ENCODE data around the gene PSAP. TPM values are rescaled to one million over a fixed set of nuclear protein-coding genes. Genes with fewer than 3 reads are reported as not detected.

The PSAP gene
- total RNA-seq, 2 experiments from 2014 or later, result 144 to 153 TPM

DNA sequence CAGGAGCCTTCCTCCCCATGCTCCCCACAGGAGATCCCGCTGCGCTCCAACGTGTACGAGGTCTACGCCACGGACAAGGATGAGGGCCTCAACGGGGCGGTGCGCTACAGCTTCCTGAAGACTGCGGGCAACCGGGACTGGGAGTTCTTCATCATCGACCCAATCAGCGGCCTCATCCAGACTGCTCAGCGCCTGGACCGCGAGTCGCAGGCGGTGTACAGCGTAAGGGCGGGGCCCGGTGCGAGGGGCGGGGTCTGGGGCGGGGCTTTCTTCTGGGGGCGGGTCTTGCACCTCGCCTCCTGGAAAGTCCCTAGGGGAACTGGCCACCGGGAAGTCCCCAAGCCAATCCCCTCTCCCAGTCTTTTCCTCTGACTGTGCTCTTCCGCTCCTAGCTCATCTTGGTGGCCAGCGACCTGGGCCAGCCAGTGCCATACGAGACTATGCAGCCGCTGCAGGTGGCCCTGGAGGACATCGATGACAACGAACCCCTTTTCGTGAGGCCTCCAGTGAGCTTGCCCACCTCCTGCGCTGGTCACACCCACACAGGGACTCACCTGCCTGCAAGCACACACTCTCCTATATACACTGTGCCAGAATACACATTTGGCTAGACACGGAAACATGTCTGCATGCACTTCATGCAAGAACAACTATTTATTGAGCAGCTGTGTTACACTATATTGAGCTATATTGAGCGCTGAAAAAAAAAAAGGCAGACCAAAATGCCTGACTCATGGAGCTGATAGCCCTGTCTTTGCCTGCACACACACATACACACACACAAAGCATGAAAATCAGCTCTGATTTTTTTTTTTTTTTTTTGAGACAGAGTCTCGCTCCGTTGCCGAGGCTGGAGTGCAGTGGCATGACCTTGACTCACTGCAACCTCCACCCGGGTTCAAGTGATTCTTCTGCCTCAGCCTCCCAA is 45.0 kb downstream of the PSAP start:
- H3K4me1 Mint-ChIP-seq, result no peaks in the 10 kb centered on the region
- H3K4me3 Mint-ChIP-seq, result no peak overlapping the region
- ChIA-PET CTCF (interaction anchor here (0.6 to 1.0 kb wide), 4 partner anchors 32 to 487 kb away, joined by 3 to 5 read pairs (median 4); partner anchors contain the start of gene VSIR), POLR2A (no interaction called here)
- H3K27me3 Mint-ChIP-seq, result no peaks in the 10 kb centered on the region
- no peaks in the 10 kb centered on the region for H3K9me3 Mint-ChIP-seq
- H3K27ac Mint-ChIP-seq, result no peak overlapping the region
- no peaks in the 10 kb centered on the region for H3K36me3 Mint-ChIP-seq (ENCODE audit: low read depth)
- no peak for DNase-seq

DNA sequence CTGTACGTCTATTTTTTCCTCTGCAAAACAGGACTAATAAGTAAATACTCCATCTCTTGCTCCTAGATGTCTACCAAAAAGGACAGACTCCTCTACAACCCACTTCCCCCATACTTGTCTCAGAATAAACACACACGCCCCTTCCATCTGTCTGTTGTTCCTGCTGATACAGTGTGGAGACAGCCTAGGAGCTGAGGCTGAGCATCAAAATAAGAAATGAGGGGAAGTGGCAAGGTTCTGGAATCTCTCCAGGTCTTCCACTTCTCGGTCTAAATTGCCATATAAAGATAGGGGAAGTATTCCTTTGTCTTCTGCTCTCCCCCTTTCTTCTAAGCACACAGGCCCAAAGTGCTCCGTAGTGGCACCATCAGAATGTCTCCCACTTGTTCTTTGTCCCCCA is 47.0 kb downstream of the PSAP start:
- CTCF ChIA-PET, result interaction anchor here (0.7 kb wide), 1 partner anchor 1062 kb away, joined by 3 read pairs; no protein-coding TSS in a partner anchor
- H3K36me3 Mint-ChIP-seq (ENCODE audit: low read depth), result no peaks in the 10 kb centered on the region
- H3K27me3 Mint-ChIP-seq, result no peaks in the 10 kb centered on the region
- H3K4me3 Mint-ChIP-seq, result no peak overlapping the region
- POLR2A ChIA-PET, result no interaction called here
- no peaks in the 10 kb centered on the region for H3K9me3 Mint-ChIP-seq
- DNase-seq, result no peak
- no peak overlapping the region for H3K27ac Mint-ChIP-seq
- H3K4me1 Mint-ChIP-seq, result no peaks in the 10 kb centered on the region

DNA sequence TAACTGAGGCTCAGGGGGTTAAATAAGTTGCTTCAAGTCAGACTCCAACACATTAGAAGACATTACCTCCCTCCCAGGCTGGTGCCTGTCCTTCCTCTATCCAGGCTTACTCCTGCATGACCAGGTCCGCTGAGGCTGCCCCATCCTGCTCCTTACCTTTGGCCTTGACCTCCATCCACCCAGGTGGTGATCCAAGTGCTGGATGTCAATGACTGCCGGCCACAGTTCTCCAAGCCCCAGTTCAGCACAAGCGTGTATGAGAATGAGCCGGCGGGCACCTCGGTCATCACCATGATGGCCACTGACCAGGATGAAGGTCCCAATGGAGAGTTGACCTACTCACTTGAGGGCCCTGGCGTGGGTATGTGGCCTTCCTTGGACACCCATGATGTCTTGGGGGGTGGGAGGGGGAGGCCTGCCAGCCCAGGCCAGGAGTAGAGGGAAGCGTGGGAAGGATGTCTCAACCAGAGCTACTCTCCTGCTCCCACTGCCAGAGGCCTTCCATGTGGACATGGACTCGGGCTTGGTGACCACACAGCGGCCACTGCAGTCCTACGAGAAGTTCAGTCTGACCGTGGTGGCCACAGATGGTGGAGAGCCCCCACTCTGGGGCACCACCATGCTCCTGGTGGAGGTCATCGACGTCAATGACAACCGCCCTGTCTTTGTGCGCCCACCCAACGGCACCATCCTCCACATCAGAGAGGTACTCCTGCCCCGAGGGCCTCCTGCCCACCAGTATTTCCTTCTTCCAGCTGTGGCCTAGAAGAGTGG is 48.1 kb downstream of the PSAP start:
- CTCF ChIA-PET, result no interaction called here
- Mint-ChIP-seq H3K4me3 (no peak overlapping the region), H3K36me3 (ENCODE audit: low read depth) (no peaks in the 10 kb centered on the region), H3K27ac (no peak overlapping the region), H3K4me1 (peaks cover under 1% of the 10 kb centered on the region), H3K27me3 (no peaks in the 10 kb centered on the region), H3K9me3 (no peaks in the 10 kb centered on the region)
- no peak for DNase-seq
- POLR2A ChIA-PET, result no interaction called here

GRCh38 chr10:71802235-71802634 is 48.8 kb downstream of the PSAP start:
- H3K4me1 Mint-ChIP-seq, result peaks cover 7% of the 10 kb centered on the region
- no peak overlapping the region for H3K27ac Mint-ChIP-seq
- DNase-seq, result no peak
- no peaks in the 10 kb centered on the region for H3K9me3 Mint-ChIP-seq
- H3K36me3 Mint-ChIP-seq (ENCODE audit: low read depth), result no peaks in the 10 kb centered on the region
- no peaks in the 10 kb centered on the region for H3K27me3 Mint-ChIP-seq
- CTCF ChIA-PET, result interaction anchor here (0.6 kb wide), 1 partner anchor 897 kb away, joined by 5 read pairs; no protein-coding TSS in a partner anchor
- POLR2A ChIA-PET, result no interaction called here
- no peak overlapping the region for H3K4me3 Mint-ChIP-seq

DNA sequence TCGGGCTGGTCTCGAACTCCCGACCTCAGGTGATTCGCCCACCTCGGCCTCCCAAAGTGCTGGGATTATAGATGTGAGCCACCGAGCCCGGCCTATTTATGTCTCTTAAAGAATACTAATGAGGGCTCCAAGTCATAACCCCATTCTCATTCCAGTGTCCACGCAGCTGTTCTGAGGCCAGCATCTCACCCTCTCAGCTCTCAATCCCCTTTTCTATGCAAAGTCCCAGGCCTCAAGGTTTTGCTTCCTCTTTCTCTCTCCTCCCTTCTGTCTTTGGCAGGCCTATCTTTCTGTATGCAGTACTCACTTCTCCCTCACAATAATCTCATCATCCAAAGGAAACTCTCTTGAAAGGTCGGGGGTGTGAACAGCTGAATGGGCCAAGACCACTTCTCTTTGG is 49.7 kb downstream of the PSAP start:
- Mint-ChIP-seq H3K36me3 (ENCODE audit: low read depth) (no peaks in the 10 kb centered on the region), H3K27me3 (no peaks in the 10 kb centered on the region), H3K4me1 (peaks cover 14% of the 10 kb centered on the region), H3K9me3 (no peaks in the 10 kb centered on the region), H3K4me3 (no peak overlapping the region), H3K27ac (no peak overlapping the region)
- no peak for DNase-seq
- CTCF ChIA-PET, result interaction anchor here (0.6 to 0.7 kb wide), 2 partner anchors 307 to 454 kb away, joined by 3 read pairs; no protein-coding TSS in a partner anchor
- POLR2A ChIA-PET, result no interaction called here

DNA sequence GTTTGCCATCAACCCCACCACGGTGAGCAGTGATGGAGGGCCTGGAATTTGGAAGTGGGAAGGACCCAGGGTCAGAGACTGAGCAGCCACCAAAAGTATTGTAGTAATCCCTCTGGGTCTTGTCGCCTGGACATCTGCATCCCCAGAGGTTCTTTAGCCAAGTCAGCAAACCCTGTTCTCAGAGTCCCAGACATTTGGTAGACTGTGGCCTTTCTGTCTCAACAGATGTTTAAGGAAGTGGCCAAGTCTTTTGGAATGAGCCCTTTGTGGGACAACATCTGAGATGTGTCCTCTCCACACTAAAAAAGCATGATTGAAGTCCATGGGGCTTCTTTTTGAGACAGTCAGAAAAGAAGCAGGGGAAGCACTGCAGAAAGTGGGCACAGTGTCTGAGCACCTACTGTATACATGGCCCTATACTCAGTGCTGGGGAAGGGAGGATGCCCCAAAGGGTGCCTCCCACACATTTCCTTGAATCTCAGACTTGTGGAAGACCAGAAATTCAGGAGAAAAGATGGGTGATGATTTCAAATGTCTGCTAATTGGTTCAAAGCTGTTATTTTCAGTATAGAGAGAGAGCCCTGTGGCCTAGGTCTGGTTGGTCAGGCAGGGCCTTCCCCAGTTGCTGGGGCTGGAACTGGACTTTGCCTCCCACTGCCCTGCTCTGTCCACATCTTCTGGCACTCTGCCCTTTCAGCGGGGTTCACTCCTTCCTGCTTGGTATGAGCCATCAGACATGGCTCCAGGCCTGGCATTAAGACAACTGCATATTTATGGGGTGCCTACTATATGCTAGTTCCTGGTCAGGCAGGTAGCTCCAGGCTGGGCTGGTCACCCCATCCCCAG is 51.2 kb downstream of the PSAP start:
- H3K4me3 Mint-ChIP-seq, result no peak overlapping the region
- ChIA-PET POLR2A (no interaction called here), CTCF (interaction anchor here (1.0 kb wide), 1 partner anchor 8 kb away, joined by 3 read pairs; no protein-coding TSS in a partner anchor)
- H3K27me3 Mint-ChIP-seq, result no peaks in the 10 kb centered on the region
- H3K4me1 Mint-ChIP-seq, result peaks cover 14% of the 10 kb centered on the region
- H3K9me3 Mint-ChIP-seq, result no peaks in the 10 kb centered on the region
- no peak overlapping the region for H3K27ac Mint-ChIP-seq
- H3K36me3 Mint-ChIP-seq (ENCODE audit: low read depth), result no peaks in the 10 kb centered on the region
- DNase-seq, result no peak

- Mint-ChIP-seq H3K4me3 (no peak overlapping the region), H3K36me3 (ENCODE audit: low read depth) (no peaks in the 10 kb centered on the region), H3K27me3 (no peaks in the 10 kb centered on the region), H3K27ac (no peak overlapping the region), H3K4me1 (peaks cover 14% of the 10 kb centered on the region), H3K9me3 (no peaks in the 10 kb centered on the region)
- CTCF ChIA-PET, result no interaction called here
- DNase-seq, result no peak
- POLR2A ChIA-PET, result no interaction called here
Measured at GRCh38 chr10:71799112-71799511, 51.9 kb downstream of the PSAP start.

DNA sequence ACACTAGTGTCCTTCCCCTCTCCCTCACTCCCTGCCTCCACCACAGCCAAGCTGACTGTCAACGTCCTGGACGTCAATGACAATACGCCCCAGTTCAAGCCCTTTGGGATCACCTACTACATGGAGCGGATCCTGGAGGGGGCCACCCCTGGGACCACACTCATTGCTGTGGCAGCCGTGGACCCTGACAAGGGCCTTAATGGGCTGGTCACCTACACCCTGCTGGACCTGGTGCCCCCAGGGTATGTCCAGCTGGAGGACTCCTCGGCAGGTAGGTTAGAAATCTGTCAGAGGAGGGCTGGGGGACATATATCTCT is 52.8 kb downstream of the PSAP start:
- H3K9me3 Mint-ChIP-seq, result no peaks in the 10 kb centered on the region
- H3K36me3 Mint-ChIP-seq (ENCODE audit: low read depth), result no peaks in the 10 kb centered on the region
- no peaks in the 10 kb centered on the region for H3K27me3 Mint-ChIP-seq
- no peak for DNase-seq
- POLR2A ChIA-PET, result no interaction called here
- CTCF ChIA-PET, result no interaction called here
- H3K27ac Mint-ChIP-seq, result no peak overlapping the region
- H3K4me3 Mint-ChIP-seq, result no peak overlapping the region
- peaks cover 14% of the 10 kb centered on the region for H3K4me1 Mint-ChIP-seq

- POLR2A ChIA-PET, result no interaction called here
- Mint-ChIP-seq H3K36me3 (ENCODE audit: low read depth) (no peaks in the 10 kb centered on the region), H3K4me1 (peaks cover 14% of the 10 kb centered on the region), H3K27ac (no peak overlapping the region), H3K27me3 (no peaks in the 10 kb centered on the region), H3K9me3 (no peaks in the 10 kb centered on the region), H3K4me3 (no peak overlapping the region)
- CTCF ChIA-PET, result interaction anchor here (1.4 kb wide), 1 partner anchor 24 kb away, joined by 5 read pairs; the partner anchor contains the start of gene VSIR
- DNase-seq, result no peak
Measured at GRCh38 chr10:71797533-71798307, 53.3 kb downstream of the PSAP start.

DNA sequence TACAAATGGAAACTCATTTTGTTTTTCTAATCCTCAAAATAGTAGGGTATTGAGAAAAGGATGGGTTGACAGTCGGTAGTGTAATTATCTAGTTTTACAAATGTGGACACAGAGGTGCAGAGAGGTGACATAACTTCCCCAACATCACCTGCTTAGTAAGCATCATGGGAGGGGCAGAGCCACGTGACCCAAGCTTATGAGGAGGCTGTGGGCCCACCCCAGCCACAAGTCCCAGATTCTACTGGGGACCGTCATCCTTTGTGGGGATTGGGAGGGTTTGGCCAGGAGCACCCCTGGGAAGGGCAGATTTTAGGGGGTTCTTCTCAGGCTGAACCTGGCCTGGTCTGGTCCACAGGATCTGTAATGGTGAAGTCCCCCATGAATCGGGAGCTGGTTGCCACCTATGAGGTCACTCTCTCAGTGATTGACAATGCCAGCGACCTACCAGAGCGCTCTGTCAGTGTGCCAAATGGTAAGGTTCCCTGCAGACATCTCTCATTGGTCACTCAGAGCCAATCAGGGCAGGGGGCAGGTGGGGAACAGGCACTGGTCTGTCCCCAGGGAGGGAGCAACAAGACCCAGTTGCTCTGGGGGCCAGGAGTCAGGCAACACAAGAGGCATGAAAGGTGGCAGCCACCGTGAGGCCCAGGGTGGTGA is 54.2 kb downstream of the PSAP start:
- no peaks in the 10 kb centered on the region for H3K36me3 Mint-ChIP-seq (ENCODE audit: low read depth)
- H3K4me1 Mint-ChIP-seq, result peaks cover 14% of the 10 kb centered on the region
- H3K27me3 Mint-ChIP-seq, result no peaks in the 10 kb centered on the region
- ChIA-PET CTCF (interaction anchor here (1.4 kb wide), 1 partner anchor 23 kb away, joined by 5 read pairs; the partner anchor contains the start of gene VSIR), POLR2A (no interaction called here)
- no peaks in the 10 kb centered on the region for H3K9me3 Mint-ChIP-seq
- H3K27ac Mint-ChIP-seq, result no peak overlapping the region
- no peak overlapping the region for H3K4me3 Mint-ChIP-seq
- no peak for DNase-seq

GRCh38 chr10:71795248-71795647 is 55.8 kb downstream of the PSAP start:
- no peaks in the 10 kb centered on the region for H3K9me3 Mint-ChIP-seq
- DNase-seq, result peak; percentile 27
- no peak overlapping the region for H3K4me3 Mint-ChIP-seq
- ChIA-PET POLR2A (interaction anchor here (1.2 kb wide), 1 partner anchor 13 kb away, joined by 3 read pairs; no protein-coding TSS in a partner anchor), CTCF (no interaction called here)
- peaks cover 22% of the 10 kb centered on the region for H3K4me1 Mint-ChIP-seq
- no peaks in the 10 kb centered on the region for H3K36me3 Mint-ChIP-seq (ENCODE audit: low read depth)
- H3K27ac Mint-ChIP-seq, result no peak overlapping the region
- H3K27me3 Mint-ChIP-seq, result no peaks in the 10 kb centered on the region

Data from activated CD4-positive, alpha-beta T cell treated with anti-CD3 and anti-CD28 coated beads, Interleukin-2, amount 10 ng/mL, durations not matched to agents 7 days and 5 days (primary cell).